HG02884 (cell line): ENCODE data around the gene SSB.
"Not testable (repeated sequence)": the region's sequence is repeated elsewhere in the genome, so short reads cannot be mapped to it uniquely, and the experiment has no call there.

Experiments
- ATAC-seq: cut with Tn5 transposase; IDR thresholded peaks from one replicate; pipeline ENCODE4 v1.9.1; 2021; ENCODE audit warnings: mild to moderate bottlenecking, moderate library complexity; ENCODE audit not compliant: unreplicated experiment

SSB gene

GRCh38 chr2:169827272-169828140, 28.8 kb downstream of the SSB start, which contains the start of gene UBR3:
Gene UBR3 (plus strand): TSS chr2:169827454. CDS start chr2:169827508, 54 bp downstream.
- peak; percentile 74 for ATAC-seq

- no peak for ATAC-seq
Observed at GRCh38 chr2:169828141-169828811, 29.6 kb downstream of the SSB start.

- no peak for ATAC-seq
Observed at GRCh38 chr2:169834401-169834800, 35.7 kb downstream of the SSB start.

- ATAC-seq: no peak
Observed at GRCh38 chr2:169838743-169839489, 40.2 kb downstream of the SSB start.

- no peak for ATAC-seq
Observed at GRCh38 chr2:169839954-169840746, 41.5 kb downstream of the SSB start.

GRCh38 chr2:169840747-169841142, 42.1 kb downstream of the SSB start:
- ATAC-seq: no peak

- ATAC-seq: not testable (repeated sequence)
Observed at GRCh38 chr2:169841625-169842024, 43.0 kb downstream of the SSB start.

GRCh38 chr2:169845016-169845415, 46.3 kb downstream of the SSB start:
- ATAC-seq: no peak

- ATAC-seq: not testable (repeated sequence)
Observed at GRCh38 chr2:169848959-169849693, 50.5 kb downstream of the SSB start.

- ATAC-seq: no peak
Observed at GRCh38 chr2:169849710-169850109, 51.0 kb downstream of the SSB start.

GRCh38 chr2:169853041-169853668, 54.5 kb downstream of the SSB start:
- ATAC-seq: no peak

GRCh38 chr2:169855281-169856258, 56.9 kb downstream of the SSB start:
- ATAC-seq: not testable (repeated sequence)

GRCh38 chr2:169859423-169859822, 60.8 kb downstream of the SSB start:
- ATAC-seq: no peak

GRCh38 chr2:169860149-169860548, 61.5 kb downstream of the SSB start:
- ATAC-seq: no peak
